Loucy (cell line): ENCODE data around the gene CXCL14.

Experiments used
- CTCF ChIP-seq: fragments of 200-600 bp; sonication (generic); conservative IDR thresholded peaks from 2 replicates; pipeline ENCODE4 v1.5.1; 2014; ENCODE audit warnings: mild to moderate bottlenecking, antibody characterized with exemption, low read length
- EZH2phosphoT487 ChIP-seq: fragments of 200-600 bp; IDR thresholded peaks from 2 replicates; pipeline ENCODE4 v1.6.1; 2018; ENCODE audit warnings: antibody characterized with exemption, mild to moderate bottlenecking, moderate library complexity, borderline replicate concordance

- no peak for TF ChIP-seq CTCF
- no peak for TF ChIP-seq EZH2phosphoT487
Measured at GRCh38 chr5:135543485-135544304, 35.1 kb downstream of the CXCL14 start.
